Testis (tissue), 3 donors: ENCODE data around the gene UPF1. TPM values are rescaled to one million over a fixed set of nuclear protein-coding genes. Genes with fewer than 3 reads are reported as not detected.

Source experiments
- DNase-seq: peaks from one replicate; pipeline ENCODE4 v3.0.0-alpha.2; 2019
- H3K27ac ChIP-seq, 2 donors: fragments of 200-600 bp; sonication (generic); one replicate each; pipeline ENCODE4 v1.5.1; 2019
- H3K27me3 ChIP-seq: fragments of 200-600 bp; sonication (generic); one replicate; pipeline ENCODE4 v1.5.1; 2019
- H3K36me3 ChIP-seq: fragments of 200-600 bp; sonication (generic); one replicate; pipeline ENCODE4 v1.5.1; 2017; ENCODE audit warnings: low read depth; ENCODE audit errors: missing control alignments
- H3K4me1 ChIP-seq: fragments of 200-600 bp; sonication (generic); one replicate; pipeline ENCODE4 v1.5.1; 2019
- H3K4me3 ChIP-seq, 2 donors: fragments of 200-600 bp; sonication (generic); one replicate each; pipeline ENCODE4 v1.5.1; 2017 to 2019
- H3K9me3 ChIP-seq: fragments of 200-600 bp; sonication (generic); one replicate; pipeline ENCODE4 v1.5.1; 2017
- POLR2A ChIP-seq: fragments of 450-650 bp; IDR thresholded peaks from one replicate; pipeline ENCODE4 v1.6.1; 2017; ENCODE audit warnings: antibody characterized with exemption, mild to moderate bottlenecking, moderate library complexity
- WGBS, 2 donors: methylation state at CpG; one replicate each; pipeline ENCODE4 v1.1.5; 2018; 5-methylcytosine and 5-hydroxymethylcytosine counted together
- intact Hi-C: fragments of 100-400 bp; cut with DNase I; formaldehyde crosslinking; loops from one replicate; pipeline ENCODE4 v1.15.1; 2023; ENCODE audit warnings: low total_unique reads
- polyA plus RNA-seq: library from polyadenylated mRNA; stranded (reverse); fragments of 350-450 nt; fragmentation: Illumina TruSeq; extraction: RNeasy Lipid Tissue Mini Kit (QIAGEN cat#74804); gene quantifications from one replicate; pipeline ENCODE4 v1.2.3, GENCODE V29; 2014; ENCODE audit warnings: low read depth, low replicate concordance; ENCODE audit not compliant: insufficient read depth
- total RNA-seq, 2 donors: library from RNA; depleted of rRNA; stranded (reverse); fragments of >200 nt; gene quantifications; one replicate each; pipeline ENCODE4 v1.2.3, GENCODE V29; 2016
- TF ChIP-seq, protein P1 (sequence below), 3 experiments: fragments of 450-650 bp in 2 of 3; fragments of 200-600 bp in 1 of 3; sonication (generic) in 1 of 3; IDR thresholded peaks; one replicate each; pipeline ENCODE4 v1.5.1; 2016 to 2019; ENCODE audit warnings: antibody characterized with exemption in 3 of 3, mild to moderate bottlenecking in 2 of 3, moderate library complexity in 1 of 3

Gene UPF1
- total and polyA plus RNA-seq, 3 donors from 2014 or later = 99.0 to 188 (median 176) TPM

DNA sequence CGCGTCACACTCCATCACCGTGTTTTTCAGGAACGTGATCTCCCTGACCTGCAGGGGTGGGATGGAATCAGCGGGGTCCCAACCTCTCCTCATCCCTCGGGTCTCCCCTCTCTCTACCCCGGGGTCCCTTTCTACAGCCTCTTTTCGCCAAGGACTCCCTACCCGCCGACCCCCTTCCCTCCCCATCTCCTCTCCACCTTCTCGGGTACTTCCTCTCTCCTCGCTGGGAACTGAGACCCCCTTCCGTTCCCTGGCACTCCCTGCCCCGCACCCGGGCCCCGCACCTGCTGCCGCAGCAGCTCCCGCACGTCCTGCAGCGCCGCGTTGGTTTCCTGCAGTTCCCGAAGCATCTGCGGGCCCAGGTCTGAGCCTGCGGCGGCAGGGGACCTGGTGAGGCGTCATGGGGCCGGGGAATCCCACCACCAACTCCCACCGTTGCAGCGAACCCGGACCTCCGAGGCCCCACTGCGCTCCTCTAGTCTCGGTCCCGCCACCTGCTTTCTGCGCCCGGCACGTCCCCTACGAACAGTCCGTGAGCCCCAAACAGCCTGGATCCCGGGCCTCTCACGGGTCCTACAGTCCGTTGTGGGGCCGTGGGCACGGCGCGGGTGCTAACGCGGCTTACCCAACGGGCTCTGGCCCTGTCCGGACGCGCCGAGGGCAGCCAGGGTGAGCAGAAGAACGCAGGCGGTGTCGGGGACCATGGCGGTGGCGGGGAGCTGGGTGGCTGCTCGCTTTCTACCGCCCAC, 41.0 kb upstream of the UPF1 start, which contains the start of gene COMP:
TSS of gene COMP (minus strand) at position 740 of the 749 bp plus-strand sequence. CDS start at position 704, 36 bp downstream.
- Histone ChIP-seq H3K27ac (no peak within 1 kb of the TSS), H3K4me3 (peak within 1 kb of the TSS in 1 of 2 donors; percentile 20), H3K4me1 (peaks cover 20% of the 10 kb centered on the region), H3K9me3 (no peaks in the 10 kb centered on the region), H3K36me3 (no peaks in the 10 kb centered on the region), H3K27me3 (no peaks in the 10 kb centered on the region)
- intact Hi-C loops = no loop called here
- TF ChIP-seq POLR2A = no peak
- TF ChIP-seq, protein P1, sequence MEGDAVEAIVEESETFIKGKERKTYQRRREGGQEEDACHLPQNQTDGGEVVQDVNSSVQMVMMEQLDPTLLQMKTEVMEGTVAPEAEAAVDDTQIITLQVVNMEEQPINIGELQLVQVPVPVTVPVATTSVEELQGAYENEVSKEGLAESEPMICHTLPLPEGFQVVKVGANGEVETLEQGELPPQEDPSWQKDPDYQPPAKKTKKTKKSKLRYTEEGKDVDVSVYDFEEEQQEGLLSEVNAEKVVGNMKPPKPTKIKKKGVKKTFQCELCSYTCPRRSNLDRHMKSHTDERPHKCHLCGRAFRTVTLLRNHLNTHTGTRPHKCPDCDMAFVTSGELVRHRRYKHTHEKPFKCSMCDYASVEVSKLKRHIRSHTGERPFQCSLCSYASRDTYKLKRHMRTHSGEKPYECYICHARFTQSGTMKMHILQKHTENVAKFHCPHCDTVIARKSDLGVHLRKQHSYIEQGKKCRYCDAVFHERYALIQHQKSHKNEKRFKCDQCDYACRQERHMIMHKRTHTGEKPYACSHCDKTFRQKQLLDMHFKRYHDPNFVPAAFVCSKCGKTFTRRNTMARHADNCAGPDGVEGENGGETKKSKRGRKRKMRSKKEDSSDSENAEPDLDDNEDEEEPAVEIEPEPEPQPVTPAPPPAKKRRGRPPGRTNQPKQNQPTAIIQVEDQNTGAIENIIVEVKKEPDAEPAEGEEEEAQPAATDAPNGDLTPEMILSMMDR (IDR thresholded peaks at IDR 0.05) = no peak
- DNase-seq = no peak
- 1 to 2% methylated on average over 29 to 60 of the region's 61 CpGs for WGBS, 2 donors

DNA sequence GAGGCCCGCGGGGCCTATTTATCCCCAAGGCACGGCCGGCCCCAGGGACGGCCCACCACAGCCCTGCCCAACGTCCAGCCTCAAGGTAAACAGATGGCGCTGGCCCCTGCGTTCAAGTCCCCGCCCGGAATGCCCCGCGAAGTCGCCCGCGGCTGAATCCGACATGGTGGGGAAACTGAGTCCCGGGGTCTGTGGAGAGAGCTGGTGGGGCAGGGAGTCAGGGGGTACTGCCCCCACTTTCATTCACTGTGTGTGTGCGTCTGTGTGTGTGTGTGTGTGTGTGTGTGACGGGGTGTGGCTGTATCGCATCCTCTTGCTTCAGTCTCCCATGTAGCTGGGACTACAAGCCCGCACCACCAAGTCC, 40.5 kb upstream of the UPF1 start:
- Histone ChIP-seq H3K27ac (no peak overlapping the region), H3K4me1 (peaks cover 19% of the 10 kb centered on the region), H3K36me3 (no peaks in the 10 kb centered on the region), H3K27me3 (no peaks in the 10 kb centered on the region), H3K9me3 (no peaks in the 10 kb centered on the region), H3K4me3 (no peak overlapping the region)
- no peak for DNase-seq
- TF ChIP-seq, protein P1 (IDR thresholded peaks at IDR 0.05) = no peak
- no peak for TF ChIP-seq POLR2A
- WGBS, 2 donors = 14 to 54% methylated on average over 4 to 21 of the region's 21 CpGs
- intact Hi-C loops = no loop called here

DNA sequence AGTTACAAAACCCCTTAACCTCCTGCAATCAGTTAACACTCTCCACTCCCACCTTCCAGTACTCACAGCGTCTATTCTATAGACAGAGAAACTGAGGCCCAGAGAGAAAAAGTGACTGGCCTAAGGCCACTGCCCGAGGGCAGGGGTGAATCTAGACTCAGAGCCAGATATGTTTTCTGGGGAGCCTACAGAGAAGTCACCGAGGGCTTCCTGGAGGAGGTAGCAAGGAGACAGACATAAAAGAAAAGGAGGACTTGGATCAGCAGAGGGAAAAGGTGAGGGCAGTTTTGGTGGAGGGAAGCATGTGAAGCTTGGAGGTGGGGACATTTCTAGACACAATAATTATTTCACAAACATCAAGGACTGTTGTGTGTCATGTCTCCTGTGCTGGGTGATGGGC, 39.1 kb upstream of the UPF1 start:
- Histone ChIP-seq H3K4me3 (no peak overlapping the region), H3K27ac (no peak overlapping the region), H3K9me3 (no peaks in the 10 kb centered on the region), H3K27me3 (no peaks in the 10 kb centered on the region), H3K4me1 (peaks cover 19% of the 10 kb centered on the region), H3K36me3 (no peaks in the 10 kb centered on the region)
- TF ChIP-seq, protein P1 (IDR thresholded peaks at IDR 0.05) = no peak
- no peak for TF ChIP-seq POLR2A
- DNase-seq = no peak
- WGBS, 2 donors = 71 to 72% methylated on average over 3 of the region's 3 CpGs
- intact Hi-C loops = no loop called here

GRCh38 chr19:18793144-18794028, 38.4 kb upstream of the UPF1 start:
- Histone ChIP-seq H3K27ac (no peak overlapping the region), H3K9me3 (no peaks in the 10 kb centered on the region), H3K36me3 (no peaks in the 10 kb centered on the region), H3K4me3 (no peak overlapping the region), H3K4me1 (peaks cover 19% of the 10 kb centered on the region), H3K27me3 (no peaks in the 10 kb centered on the region)
- no peak for DNase-seq
- WGBS, 2 donors = 82 to 84% methylated on average over 9 to 13 of the region's 13 CpGs
- intact Hi-C loops = no loop called here
- TF ChIP-seq POLR2A = no peak
- TF ChIP-seq, protein P1 (IDR thresholded peaks at IDR 0.05) = no peak
